ACC112 (cell line): Measurements from ENCODE around the gene SP1.
A peak's percentile ranks its signal among the peaks of the same experiment; 100 is the strongest.
"Not testable (repeated sequence)": the region's sequence is repeated elsewhere in the genome, so short reads cannot be mapped to it uniquely, and the experiment has no call there.

Source experiments
- H2AFZ ChIP-seq: fragments of 200-600 bp; sonication (generic); one replicate; pipeline ENCODE4 v1.6.0; 2017; ENCODE audit warnings: antibody characterized with exemption, low read length; ENCODE audit not compliant: unreplicated experiment
- H3K27ac ChIP-seq: fragments of 200-600 bp; sonication (generic); 2 replicates; pipeline ENCODE4 v1.5.1; 2014; ENCODE audit warnings: low read depth, mild to moderate bottlenecking, antibody characterized with exemption, low read length, moderate library complexity
- H3K27me3 ChIP-seq: fragments of 200-600 bp; sonication (generic); 2 replicates; pipeline ENCODE4 v1.6.1; 2014; ENCODE audit warnings: mild to moderate bottlenecking, antibody characterized with exemption, low read length, moderate library complexity, mixed read lengths; ENCODE audit not compliant: insufficient read depth
- H3K36me3 ChIP-seq: fragments of 200-600 bp; sonication (generic); 2 replicates; pipeline ENCODE4 v1.6.1; 2016; ENCODE audit warnings: mild to moderate bottlenecking, antibody characterized with exemption, low read length, moderate library complexity, mixed read lengths; ENCODE audit not compliant: insufficient read depth
- H3K4me1 ChIP-seq: fragments of 200-600 bp; sonication (generic); one replicate; pipeline ENCODE4 v1.6.1; 2016; ENCODE audit warnings: low read length, mixed read lengths; ENCODE audit not compliant: insufficient read depth, unreplicated experiment, control insufficient read depth
- H3K4me3 ChIP-seq: fragments of 200-600 bp; sonication (generic); 2 replicates; pipeline ENCODE4 v1.5.1; 2014; ENCODE audit warnings: mild to moderate bottlenecking, low read depth, low read length
- H3K79me2 ChIP-seq: fragments of 200-600 bp; sonication (generic); one replicate; pipeline ENCODE4 v1.6.0; 2016; ENCODE audit warnings: low read length; ENCODE audit not compliant: control insufficient read depth, unreplicated experiment, insufficient read depth

Gene SP1

GRCh38 chr12:53358836-53359419, 21.0 kb upstream of the SP1 start:
- H3K4me3 ChIP-seq = no peak overlapping the region
- no peak overlapping the region for H3K27ac ChIP-seq
- H3K79me2 ChIP-seq = no peaks in the 10 kb centered on the region
- no peaks in the 10 kb centered on the region for H3K36me3 ChIP-seq
- H3K27me3 ChIP-seq = no peaks in the 10 kb centered on the region
- no peak overlapping the region for H2AFZ ChIP-seq
- H3K4me1 ChIP-seq = no peaks in the 10 kb centered on the region

- not testable (repeated sequence) for H3K79me2 ChIP-seq
These were observed 18.3 kb upstream of the SP1 start for GRCh38 chr12:53361638-53362037.

GRCh38 chr12:53365245-53365904, 14.6 kb upstream of the SP1 start:
- H2AFZ ChIP-seq = no peak overlapping the region
- no peaks in the 10 kb centered on the region for H3K79me2 ChIP-seq
- peak overlapping the region; percentile 52 for H3K27ac ChIP-seq
- H3K4me3 ChIP-seq = peak overlapping the region; percentile 9; the same call in 1 of the 2 replicates
- peaks cover 10% of the 10 kb centered on the region for H3K4me1 ChIP-seq
- no peaks in the 10 kb centered on the region for H3K27me3 ChIP-seq
- no peaks in the 10 kb centered on the region for H3K36me3 ChIP-seq

More at GRCh38 chr12:53361638-53362037, 18.3 kb upstream of the SP1 start:
- H3K4me1 ChIP-seq, H3K27ac ChIP-seq, H2AFZ ChIP-seq, H3K27me3 ChIP-seq, H3K4me3 ChIP-seq, H3K36me3 ChIP-seq: not testable (repeated sequence)

GRCh38 chr12:53373554-53374133, 6.3 kb upstream of the SP1 start:
- H3K36me3 ChIP-seq, H3K27me3 ChIP-seq, H3K79me2 ChIP-seq, H3K4me3 ChIP-seq: not testable (repeated sequence)
- Histone ChIP-seq H3K27ac (peak overlapping the region; percentile 25), H2AFZ (peak overlapping the region; percentile 99), H3K4me1 (peaks cover 22% of the 10 kb centered on the region)

GRCh38 chr12:53374277-53374676, 5.7 kb upstream of the SP1 start:
- H3K27me3 ChIP-seq, H3K36me3 ChIP-seq, H3K27ac ChIP-seq, H3K4me3 ChIP-seq, H3K79me2 ChIP-seq: not testable (repeated sequence)
- Histone ChIP-seq H2AFZ (peak overlapping the region; percentile 99), H3K4me1 (peaks cover 27% of the 10 kb centered on the region)

GRCh38 chr12:53376747-53377146, 3.2 kb upstream of the SP1 start:
- no peak overlapping the region for H3K4me3 ChIP-seq
- H2AFZ ChIP-seq = no peak overlapping the region
- H3K27me3 ChIP-seq = no peaks in the 10 kb centered on the region
- H3K4me1 ChIP-seq = peaks cover 24% of the 10 kb centered on the region
- H3K79me2 ChIP-seq = peaks cover 7% of the 10 kb centered on the region
- no peaks in the 10 kb centered on the region for H3K36me3 ChIP-seq
- H3K27ac ChIP-seq = no peak overlapping the region

- Histone ChIP-seq H3K4me3 (no peak overlapping the region), H3K79me2 (peaks cover 22% of the 10 kb centered on the region), H3K27ac (no peak overlapping the region), H3K4me1 (peaks cover 30% of the 10 kb centered on the region), H3K27me3 (no peaks in the 10 kb centered on the region), H2AFZ (no peak overlapping the region), H3K36me3 (peaks cover 11% of the 10 kb centered on the region; the same call in 1 of the 2 replicates)
These were observed 1.8 kb upstream of the SP1 start for GRCh38 chr12:53378222-53378621.

GRCh38 chr12:53378724-53379388, 1.1 kb upstream of the SP1 start:
- Histone ChIP-seq H3K27me3 (no peaks in the 10 kb centered on the region), H3K79me2 (peaks cover 28% of the 10 kb centered on the region), H3K4me3 (peak overlapping the region; percentile 81), H3K4me1 (peaks cover 35% of the 10 kb centered on the region), H3K36me3 (peaks cover 17% of the 10 kb centered on the region; the same call in 1 of the 2 replicates), H3K27ac (peak overlapping the region; percentile 78), H2AFZ (peak overlapping the region; percentile 83)

GRCh38 chr12:53379389-53380103, 430 bp upstream of the SP1 start:
- Histone ChIP-seq H3K27ac (peak overlapping the region; percentile 97), H2AFZ (peak overlapping the region; percentile 83), H3K4me1 (peaks cover 38% of the 10 kb centered on the region), H3K27me3 (no peaks in the 10 kb centered on the region), H3K4me3 (peak overlapping the region; percentile 81), H3K36me3 (peaks cover 17% of the 10 kb centered on the region; the same call in 1 of the 2 replicates), H3K79me2 (peaks cover 32% of the 10 kb centered on the region)
